Stimulated activated CD4-positive, alpha-beta T cell treated with anti-CD3 and anti-CD28 coated beads, Interleukin-2, amount 100 ng/mL, for 4 hours (primary cell): ENCODE data around the gene PRMT1.
"Not testable (repeated sequence)": the region's sequence is repeated elsewhere in the genome, so short reads cannot be mapped to it uniquely, and the experiment has no call there.

Experiments used
- DNase-seq: peaks from one replicate; pipeline ENCODE4 v3.0.0-alpha.2; 2020; ENCODE audit warnings: low read depth

The PRMT1 gene

GRCh38 chr19:49677231-49677900, at the start of gene PRMT1:
Gene PRMT1 (plus strand): TSS chr19:49677271. CDS start chr19:49677281, 10 bp downstream.
- DNase-seq, result peak; percentile 39

GRCh38 chr19:49629659-49630058, 47.4 kb upstream of the PRMT1 start:
- DNase-seq, result no peak

DNA sequence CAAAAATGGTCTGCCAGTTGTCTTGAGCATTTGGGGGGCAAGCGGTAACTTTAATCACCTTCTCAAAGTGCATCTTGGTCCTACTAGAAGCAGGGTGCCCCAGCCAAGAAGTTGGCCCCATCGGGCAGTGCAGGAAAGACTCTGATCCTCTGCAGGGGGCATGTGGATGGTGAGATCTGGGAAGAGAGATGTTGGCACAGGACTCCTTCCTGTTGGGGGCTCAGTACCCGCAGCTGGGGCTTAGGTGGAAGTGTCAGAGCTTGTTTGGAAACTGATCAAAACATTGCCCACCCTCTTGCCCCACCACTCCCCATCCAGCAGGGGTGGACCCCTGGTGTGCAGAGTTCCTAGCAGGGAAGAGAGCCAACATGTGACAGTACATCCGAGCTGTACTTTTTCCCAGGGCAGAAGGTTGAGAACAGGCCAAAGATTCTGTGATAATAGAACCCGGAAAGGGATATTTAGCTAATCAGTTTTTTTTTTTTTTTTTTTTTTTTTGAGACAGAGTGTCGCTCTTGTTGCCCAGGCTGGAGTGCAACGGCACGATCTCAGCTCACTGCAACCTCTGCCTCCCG, 46.0 kb upstream of the PRMT1 start:
- no peak for DNase-seq

GRCh38 chr19:49631610-49632192, 45.4 kb upstream of the PRMT1 start:
- no peak for DNase-seq

DNA sequence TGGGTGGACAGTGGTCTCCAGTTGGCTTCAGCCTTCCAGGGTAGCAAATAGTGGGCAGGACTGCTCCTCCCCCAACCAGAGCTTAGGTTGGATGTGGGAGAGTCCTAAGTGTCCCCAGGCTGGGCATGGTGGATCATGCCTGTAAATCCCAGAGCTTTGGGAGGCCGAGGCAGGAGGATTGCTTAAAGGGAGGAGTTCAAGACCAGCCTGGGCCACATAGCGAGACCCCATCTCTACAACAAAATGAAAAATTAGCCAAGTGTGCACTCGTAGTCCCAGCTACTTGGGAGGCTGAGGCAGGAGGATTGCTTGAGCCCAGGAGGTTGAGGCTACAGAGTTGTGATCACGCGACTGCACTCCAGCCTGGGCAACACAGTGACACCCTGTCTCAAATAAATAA, 44.5 kb upstream of the PRMT1 start:
- DNase-seq, result no peak

GRCh38 chr19:49633273-49633672, 43.8 kb upstream of the PRMT1 start:
- DNase-seq, result not testable (repeated sequence)

- DNase-seq, result no peak
Observed at GRCh38 chr19:49635530-49636232, 41.4 kb upstream of the PRMT1 start.

DNA sequence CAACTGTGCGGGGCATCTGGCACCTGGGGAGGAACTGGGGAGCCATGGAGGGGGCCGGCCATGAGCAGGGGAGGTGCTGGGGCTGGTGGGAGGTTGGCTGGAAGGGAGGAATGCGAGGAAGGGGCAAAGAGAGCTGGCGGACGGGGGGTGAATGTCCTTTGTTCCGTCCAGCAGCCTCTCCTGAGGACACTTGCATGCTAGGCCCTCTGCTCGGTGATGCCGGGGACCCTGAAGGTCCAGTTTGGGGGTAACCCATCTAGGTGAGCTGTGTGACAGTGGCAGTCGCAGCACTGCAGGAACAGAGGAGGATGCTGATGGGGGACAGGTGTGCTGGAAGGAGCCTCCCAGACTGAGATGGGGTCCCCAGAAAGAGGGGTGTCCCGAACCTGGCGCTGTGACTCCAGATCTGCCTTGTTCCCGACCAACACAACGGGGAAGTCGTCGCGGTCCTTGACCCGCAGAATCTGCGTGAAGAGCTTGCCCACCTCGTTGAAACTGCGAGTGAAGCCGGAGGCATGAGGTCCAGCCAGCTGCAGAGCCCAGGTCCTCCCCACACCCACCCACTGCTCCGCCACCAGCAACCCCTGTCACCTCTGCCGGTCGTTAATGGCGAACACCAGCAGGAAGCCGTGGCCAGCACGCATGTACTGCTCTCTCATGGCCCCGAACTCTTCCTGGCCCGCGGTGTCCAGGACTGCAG, 40.7 kb upstream of the PRMT1 start:
- DNase-seq, result no peak

GRCh38 chr19:49637821-49638738, 39.0 kb upstream of the PRMT1 start:
- no peak for DNase-seq

GRCh38 chr19:49639401-49640112, 37.5 kb upstream of the PRMT1 start:
- DNase-seq, result no peak

GRCh38 chr19:49640113-49640898, 36.8 kb upstream of the PRMT1 start, which contains the start of gene RRAS:
Gene RRAS (minus strand): TSS chr19:49640143. CDS start chr19:49640098, 45 bp downstream.
- peak; percentile 100 for DNase-seq

DNA sequence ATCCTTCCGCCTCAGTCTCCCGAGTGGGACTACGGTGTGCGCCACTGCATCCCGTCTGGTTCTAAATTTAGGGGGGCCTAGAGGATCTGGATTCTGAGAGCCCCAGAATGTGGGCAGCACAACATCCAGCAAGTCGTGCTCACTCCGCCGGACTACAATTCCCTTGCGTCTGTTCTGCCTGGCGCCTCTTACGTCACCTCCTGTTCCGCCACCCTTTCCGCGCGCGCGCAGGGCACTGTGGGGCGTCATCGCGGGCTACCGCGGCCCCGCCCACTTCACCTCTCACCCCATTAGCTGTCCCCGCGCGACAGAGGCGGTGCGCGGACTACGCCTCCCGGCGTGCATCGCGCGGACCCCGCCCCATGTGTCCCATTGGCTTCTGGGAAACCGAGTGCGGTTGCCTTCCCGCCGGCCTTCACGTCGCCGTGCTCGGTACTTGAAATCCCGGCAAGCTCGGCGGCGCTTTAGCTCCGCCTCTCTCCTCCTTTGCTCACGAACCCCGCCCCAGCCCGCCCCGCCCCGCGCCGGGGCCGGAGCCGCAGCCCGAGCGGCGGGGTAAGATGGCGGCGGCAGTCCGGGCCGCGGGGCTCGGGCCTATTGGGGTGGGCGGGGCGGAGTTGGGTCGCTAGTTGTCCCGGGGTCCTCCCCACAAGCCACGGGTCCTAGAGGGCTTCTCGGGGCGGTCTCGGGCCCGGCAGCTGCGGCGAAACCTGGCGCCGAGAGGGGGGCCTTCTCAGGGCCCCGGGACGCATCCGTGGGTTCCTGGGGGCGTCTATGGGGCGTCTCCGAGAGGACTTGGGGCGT, 35.2 kb upstream of the PRMT1 start, which contains the start of gene SCAF1:
Gene SCAF1, plus strand, starts transcription at position 522 of the 804 bp plus-strand sequence. CDS start 2,818 bp downstream, outside the sequence.
- peak; percentile 99 for DNase-seq

DNA sequence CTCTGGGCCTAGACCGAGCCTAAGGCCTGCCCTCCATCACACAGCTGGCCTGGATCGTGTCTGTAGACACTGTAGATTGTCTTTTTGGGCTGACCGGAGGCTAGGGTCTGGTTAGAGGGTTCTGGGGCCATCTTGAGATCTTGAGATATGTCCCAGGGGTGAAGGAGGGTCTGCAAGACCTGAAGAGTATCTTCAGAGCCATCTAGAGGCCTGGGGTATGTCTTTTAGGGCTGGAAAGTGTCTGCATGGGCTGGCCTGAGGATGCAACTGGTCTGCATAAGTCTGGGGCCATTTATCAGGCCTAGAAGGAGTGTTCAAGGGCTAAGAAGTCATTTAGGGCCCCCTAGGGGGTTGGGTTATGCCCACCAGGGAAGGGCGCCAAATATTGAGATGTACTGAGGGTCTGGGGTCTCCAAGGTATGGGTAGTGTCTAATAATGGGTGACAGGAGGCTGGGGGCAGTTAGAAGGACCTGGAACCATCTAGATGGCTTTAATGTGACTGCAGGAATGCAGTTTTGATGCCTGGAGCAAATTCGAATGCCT, 34.5 kb upstream of the PRMT1 start:
- no peak for DNase-seq

DNA sequence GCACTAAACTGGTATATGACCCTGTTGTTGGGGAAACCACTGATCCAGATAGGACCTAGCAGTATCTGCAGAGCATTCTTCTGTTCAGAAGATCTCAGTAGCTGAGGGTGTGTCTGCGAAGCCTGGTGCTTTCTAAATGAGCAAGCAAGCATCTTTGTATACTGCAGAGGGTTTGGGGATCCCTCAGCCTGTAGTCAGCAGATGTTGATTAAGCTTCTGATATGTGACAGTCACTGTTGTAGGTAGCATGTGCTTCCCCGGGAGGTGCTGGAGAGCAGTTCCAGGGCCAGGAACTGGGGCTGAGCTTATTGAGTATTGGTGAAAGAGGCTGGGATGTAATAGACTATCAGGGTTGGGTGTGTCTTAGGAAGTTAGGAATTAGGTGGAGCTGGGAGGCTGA, 33.6 kb upstream of the PRMT1 start:
- no peak for DNase-seq

DNA sequence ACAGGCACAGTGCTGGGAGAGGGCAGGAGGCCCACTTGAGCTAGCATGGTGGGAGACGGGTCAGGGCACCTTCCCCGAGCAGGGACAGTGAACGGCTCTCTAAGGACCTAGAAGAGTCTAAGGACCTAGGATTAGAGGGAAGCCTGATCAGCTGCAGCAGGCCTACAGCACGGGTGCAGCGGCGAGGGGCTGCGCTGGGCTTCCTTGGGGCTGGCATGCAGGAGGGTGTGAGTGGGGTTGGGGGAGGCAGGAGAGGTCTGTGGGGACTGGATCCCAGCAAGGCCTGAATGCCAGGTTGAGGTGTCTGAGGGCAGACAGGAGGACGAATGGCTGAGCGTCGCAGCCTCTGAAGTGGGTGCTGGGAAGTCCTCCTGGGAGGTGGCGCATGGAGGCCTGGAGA, 31.5 kb upstream of the PRMT1 start:
- no peak for DNase-seq

DNA sequence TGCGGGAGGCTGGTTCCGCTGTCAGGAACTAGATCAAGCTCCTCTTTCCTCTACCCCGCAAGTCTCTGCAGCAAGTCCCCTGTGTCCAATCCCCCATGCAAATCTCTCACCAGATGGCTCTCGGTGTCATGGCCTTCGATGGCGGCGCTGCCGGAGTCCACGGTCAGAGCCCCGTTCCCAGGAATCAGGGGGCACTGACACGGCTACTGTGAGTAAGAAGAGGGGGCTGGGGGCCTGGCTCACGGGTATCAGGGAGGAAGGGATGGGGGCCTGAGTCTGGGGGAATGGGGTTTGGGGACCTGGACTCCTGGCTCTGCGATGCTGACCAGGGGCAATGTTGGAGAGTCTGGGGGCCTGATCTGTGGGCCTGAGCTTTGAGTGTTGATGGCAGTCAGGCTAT, 31.1 kb upstream of the PRMT1 start:
- DNase-seq, result no peak

DNA sequence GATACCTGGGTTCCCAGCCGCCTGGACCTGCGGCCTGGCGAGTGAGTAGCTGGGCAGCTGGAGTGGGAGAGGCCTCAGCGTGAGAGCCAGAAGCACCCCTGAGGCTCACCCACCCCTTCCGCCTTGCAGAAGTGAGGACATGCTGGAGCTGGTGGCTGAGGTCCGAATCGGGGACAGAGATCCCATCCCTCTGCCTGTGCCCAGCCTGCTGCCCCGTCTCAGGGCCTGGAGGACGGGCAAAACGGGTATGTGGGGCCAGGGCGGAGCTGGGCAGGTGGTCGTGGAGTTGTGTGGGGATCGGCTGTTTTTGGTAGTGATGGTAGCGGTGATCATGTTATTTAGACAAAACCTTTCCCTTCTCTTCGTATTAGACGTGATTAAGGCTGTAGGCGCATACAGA, 30.5 kb upstream of the PRMT1 start:
- no peak for DNase-seq

DNA sequence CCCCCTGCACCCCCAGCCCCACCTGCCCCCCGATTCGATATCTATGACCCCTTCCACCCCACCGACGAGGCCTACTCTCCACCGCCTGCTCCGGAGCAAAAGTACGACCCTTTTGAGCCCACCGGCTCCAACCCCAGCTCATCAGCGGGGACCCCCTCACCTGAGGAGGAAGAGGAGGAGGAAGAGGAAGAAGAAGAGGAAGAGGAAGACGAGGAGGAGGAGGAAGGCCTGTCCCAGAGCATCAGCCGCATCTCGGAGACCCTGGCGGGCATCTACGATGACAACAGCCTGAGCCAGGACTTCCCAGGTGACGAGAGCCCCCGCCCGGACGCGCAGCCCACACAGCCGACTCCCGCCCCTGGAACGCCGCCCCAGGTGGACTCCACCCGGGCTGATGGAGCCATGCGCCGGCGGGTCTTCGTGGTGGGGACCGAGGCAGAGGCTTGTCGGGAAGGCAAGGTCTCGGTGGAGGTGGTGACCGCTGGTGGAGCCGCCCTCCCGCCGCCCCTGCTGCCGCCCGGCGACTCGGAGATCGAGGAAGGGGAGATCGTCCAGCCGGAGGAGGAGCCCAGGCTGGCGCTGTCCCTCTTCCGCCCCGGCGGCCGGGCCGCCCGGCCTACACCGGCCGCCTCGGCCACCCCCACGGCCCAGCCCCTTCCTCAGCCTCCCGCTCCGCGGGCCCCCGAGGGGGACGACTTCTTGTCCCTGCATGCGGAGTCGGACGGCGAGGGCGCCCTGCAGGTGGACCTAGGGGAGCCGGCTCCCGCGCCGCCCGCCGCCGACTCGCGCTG, 25.8 kb upstream of the PRMT1 start:
- DNase-seq, result no peak
